ENCODE data around the gene GPATCH8.

- TF ChIP-seq CTCF (IDR thresholded peaks at IDR 0.05) (no peak), EZH2phosphoT487 (IDR thresholded peaks at IDR 0.05) (no peak), EZH2 (IDR thresholded peaks at IDR 0.05) (no peak)
Measured at GRCh38 chr17:44444735-44445105, 58.5 kb downstream of the GPATCH8 start.

All from neural progenitor cell (in vitro differentiated cells).